B cell (primary cell): Measurements from ENCODE around the gene AP2S1. TPM values are rescaled to one million over a fixed set of nuclear protein-coding genes. Genes with fewer than 3 reads are reported as not detected.

Experiments
- ATAC-seq: fragments of 200-7000 bp; cut with Tn5 transposase; one replicate; pipeline ENCODE4 v1.10.0; 2021; ENCODE audit warnings: low read depth, mild to moderate bottlenecking, moderate number of reproducible peaks, moderate library complexity
- CTCF ChIA-PET: fragments of 350-600 bp; sonication (Branson Sonifier 250); formaldehyde crosslinking; loops from one replicate; lab custom pipeline; 2021; ENCODE audit warnings: antibody characterized with exemption, inconsistent platforms; lab: Charles Lee
- POLR2A ChIA-PET: fragments of 350-600 bp; sonication (Branson Sonifier 250); formaldehyde crosslinking; loops from one replicate; lab custom pipeline; 2021; ENCODE audit warnings: antibody characterized with exemption; lab: Charles Lee
- DNase-seq: peaks from one replicate; pipeline ENCODE4 v3.0.0; 2013
- H2AFZ ChIP-seq: 2 replicates; pipeline ENCODE4 v1.6.1; 2012; ENCODE audit warnings: mild to moderate bottlenecking, low read depth, low read length; ENCODE audit not compliant: insufficient read depth, poor library complexity, severe bottlenecking
- H3K27ac ChIP-seq, 2 donors: 1 replicate in 1 of 2; 2 replicates in 1 of 2; pipeline ENCODE4 v1.5.1; 2012 to 2013; ENCODE audit warnings: low read length in 2 of 2, mild to moderate bottlenecking in 2 of 2, moderate library complexity in 1 of 2
- H3K27me3 ChIP-seq, 4 experiments: fragments of 200-600 bp in 1 of 4; sonication (generic) in 1 of 4; replicated peaks in 1 of 4; 1 replicate in 2 of 4; 2 replicates in 2 of 4; pipeline versions ENCODE4 v1.6.1 to v1.7.0; 2013 to 2016; ENCODE audit warnings: low read length in 3 of 4, mild to moderate bottlenecking in 2 of 4, mixed read lengths in 1 of 4, moderate library complexity in 1 of 4; ENCODE audit not compliant: insufficient read depth in 4 of 4, control insufficient read depth in 3 of 4; ENCODE audit errors: control extremely low read depth in 1 of 4
- H3K36me3 ChIP-seq, 2 experiments: replicated peaks in 1 of 2; 1 replicate in 1 of 2; 2 replicates in 1 of 2; pipeline versions ENCODE4 v1.6.1 to v1.7.1; 2013; ENCODE audit warnings: low read length in 1 of 2; ENCODE audit not compliant: insufficient read depth in 2 of 2, control insufficient read depth in 1 of 2; ENCODE audit errors: control extremely low read depth in 1 of 2, extremely low read depth in 1 of 2
- H3K4me1 ChIP-seq, 2 donors: fragments of 200-600 bp in 1 of 2; sonication (generic) in 1 of 2; 1 replicate in 1 of 2; 2 replicates in 1 of 2; pipeline versions ENCODE4 v1.5.1 to v1.6.1; 2013 to 2017; ENCODE audit warnings: low read length in 2 of 2; ENCODE audit not compliant: control insufficient read depth in 2 of 2, insufficient read depth in 2 of 2
- H3K4me2 ChIP-seq: replicated peaks from 2 replicates; pipeline ENCODE3; 2012; ENCODE audit warnings: mild to moderate bottlenecking, low read depth, low read length; ENCODE audit not compliant: poor library complexity, severe bottlenecking
- H3K4me3 ChIP-seq, 5 experiments: fragments of 200-600 bp in 1 of 5; sonication (generic) in 1 of 5; 1 replicate in 3 of 5; 2 replicates in 2 of 5; pipeline versions ENCODE4 v1.5.1 to v1.7.0; 2011 to 2016; ENCODE audit warnings: low read length in 4 of 5, mild to moderate bottlenecking in 4 of 5, low read depth in 2 of 5, control low read depth in 1 of 5, moderate library complexity in 1 of 5; ENCODE audit not compliant: insufficient read depth in 1 of 5; ENCODE audit errors: control extremely low read depth in 1 of 5, extremely low read depth in 1 of 5
- H3K79me2 ChIP-seq: fragments of 200-600 bp; sonication (generic); one replicate; pipeline ENCODE4 v1.6.0; 2016; ENCODE audit warnings: low read length; ENCODE audit not compliant: control insufficient read depth, insufficient read depth
- H3K9ac ChIP-seq: fragments of 200-600 bp; sonication (generic); 2 replicates; pipeline ENCODE4 v1.6.1; 2017; ENCODE audit warnings: mild to moderate bottlenecking, low read length, moderate library complexity
- H3K9me3 ChIP-seq, 3 donors: one replicate each; pipeline versions ENCODE4 v1.6.1 to v1.7.1; 2013; ENCODE audit warnings: low read length in 2 of 3; ENCODE audit not compliant: control insufficient read depth in 2 of 3, insufficient read depth in 1 of 3; ENCODE audit errors: control extremely low read depth in 1 of 3
- H4K20me1 ChIP-seq: 2 replicates; pipeline ENCODE4 v1.6.0; 2012; ENCODE audit warnings: mild to moderate bottlenecking, low read length; ENCODE audit not compliant: insufficient read depth, control insufficient read depth, poor library complexity, severe bottlenecking
- H3K27ac Mint-ChIP-seq: one replicate; pipeline ENCODE4 v1.8.0; 2021; ENCODE audit warnings: mixed read lengths
- H3K27me3 Mint-ChIP-seq: one replicate; pipeline ENCODE4 v1.8.0; 2021; ENCODE audit warnings: mixed read lengths
- H3K4me1 Mint-ChIP-seq: one replicate; pipeline ENCODE4 v1.8.0; 2021; ENCODE audit warnings: mixed read lengths
- H3K4me3 Mint-ChIP-seq: one replicate; pipeline ENCODE4 v1.8.0; 2021; ENCODE audit warnings: mixed read lengths
- H3K9me3 Mint-ChIP-seq: one replicate; pipeline ENCODE4 v1.8.0; 2022; ENCODE audit warnings: mixed read lengths; ENCODE audit not compliant: insufficient read depth
- EZH2 ChIP-seq: IDR thresholded peaks from 2 replicates; pipeline ENCODE4 v1.6.1; 2012; ENCODE audit warnings: borderline replicate concordance, low read depth, mild to moderate bottlenecking, moderate library complexity, low read length; ENCODE audit not compliant: insufficient read depth, poor library complexity, severe bottlenecking
- WGBS: methylation state at CpG from one replicate; pipeline ENCODE4 v1.1.5; 2013; ENCODE audit warnings: missing lambda C conversion rate; ENCODE audit not compliant: insufficient coverage; 5-methylcytosine and 5-hydroxymethylcytosine counted together
- intact Hi-C: fragments of 100-400 bp; cut with micrococcal nuclease; formaldehyde crosslinking; loops from one replicate; pipeline ENCODE4 v1.10.0; 2022
- polyA plus RNA-seq: library from polyadenylated mRNA; depleted of rRNA; stranded (reverse); fragments of >200 nt; gene quantifications from 2 replicates; pipeline ENCODE4 v1.2.3, GENCODE V29; 2012
- total RNA-seq, 2 donors: library from RNA; stranded (reverse); fragments of 120-200 nt in 1 of 2; gene quantifications; 1 replicate in 1 of 2; 2 replicates in 1 of 2; pipeline versions ENCODE4 v1.2.3 to v1.2.4, GENCODE V29; 2013 to 2022
- TF ChIP-seq, protein P1 (sequence below): fragments of 200-600 bp; IDR thresholded peaks from one replicate; pipeline ENCODE4 v1.8.0; 2022; ENCODE audit warnings: antibody characterized with exemption, mild to moderate bottlenecking

AP2S1 gene
- total and polyA plus RNA-seq, 2 donors (not counting 1 experiment from before 2014, with no cell fraction given), result 47.2 to 51.3 TPM

DNA sequence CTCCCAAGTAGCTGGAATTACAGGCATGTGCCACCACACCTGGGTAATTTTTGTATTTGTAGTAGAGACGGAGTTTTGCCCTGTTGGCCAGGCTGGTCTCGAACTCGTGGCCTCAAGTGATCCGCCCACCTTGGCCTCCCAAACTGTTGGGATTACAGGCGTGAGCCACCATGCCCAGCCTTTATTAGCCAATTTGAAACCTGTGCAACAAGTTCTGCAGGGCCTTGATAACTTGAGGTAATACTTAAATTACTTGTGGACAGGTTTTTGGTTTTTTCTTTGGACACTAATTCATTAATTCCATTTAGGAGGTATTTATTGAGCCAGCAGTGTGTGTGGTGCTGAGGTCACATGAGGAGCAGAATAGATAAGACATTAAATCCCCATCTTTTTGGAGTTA lies 49.7 kb upstream of the AP2S1 start:
- POLR2A ChIA-PET, result no interaction called here
- Histone ChIP-seq H3K36me3 (no peaks in the 10 kb centered on the region), H3K27ac (no peak overlapping the region), H3K79me2 (peaks cover 100% of the 10 kb centered on the region), H3K4me1 (peaks cover 11 to 12% of the 10 kb centered on the region in 2 donors), H4K20me1 (peaks cover 76% of the 10 kb centered on the region), H2AFZ (no peak overlapping the region), H3K4me3 (no peak overlapping the region), H3K9me3 (no peaks in the 10 kb centered on the region), H3K27me3 (no peaks in the 10 kb centered on the region), H3K4me2 (no peak overlapping the region), H3K9ac (no peak overlapping the region)
- no peak for ATAC-seq
- Mint-ChIP-seq H3K9me3 (no peaks in the 10 kb centered on the region), H3K4me1 (peaks cover 49% of the 10 kb centered on the region), H3K27me3 (no peaks in the 10 kb centered on the region), H3K4me3 (no peak overlapping the region), H3K27ac (no peak overlapping the region)
- TF ChIP-seq, protein P1, sequence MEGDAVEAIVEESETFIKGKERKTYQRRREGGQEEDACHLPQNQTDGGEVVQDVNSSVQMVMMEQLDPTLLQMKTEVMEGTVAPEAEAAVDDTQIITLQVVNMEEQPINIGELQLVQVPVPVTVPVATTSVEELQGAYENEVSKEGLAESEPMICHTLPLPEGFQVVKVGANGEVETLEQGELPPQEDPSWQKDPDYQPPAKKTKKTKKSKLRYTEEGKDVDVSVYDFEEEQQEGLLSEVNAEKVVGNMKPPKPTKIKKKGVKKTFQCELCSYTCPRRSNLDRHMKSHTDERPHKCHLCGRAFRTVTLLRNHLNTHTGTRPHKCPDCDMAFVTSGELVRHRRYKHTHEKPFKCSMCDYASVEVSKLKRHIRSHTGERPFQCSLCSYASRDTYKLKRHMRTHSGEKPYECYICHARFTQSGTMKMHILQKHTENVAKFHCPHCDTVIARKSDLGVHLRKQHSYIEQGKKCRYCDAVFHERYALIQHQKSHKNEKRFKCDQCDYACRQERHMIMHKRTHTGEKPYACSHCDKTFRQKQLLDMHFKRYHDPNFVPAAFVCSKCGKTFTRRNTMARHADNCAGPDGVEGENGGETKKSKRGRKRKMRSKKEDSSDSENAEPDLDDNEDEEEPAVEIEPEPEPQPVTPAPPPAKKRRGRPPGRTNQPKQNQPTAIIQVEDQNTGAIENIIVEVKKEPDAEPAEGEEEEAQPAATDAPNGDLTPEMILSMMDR, result no peak
- no peak for TF ChIP-seq EZH2
- intact Hi-C loops, result no loop called here
- no peak for DNase-seq
- 97% methylated on average over 5 of the region's 5 CpGs for WGBS
- CTCF ChIA-PET, result interaction anchor here (1.9 kb wide), 1 partner anchor 10 kb away, joined by 6 read pairs; no protein-coding TSS in a partner anchor

DNA sequence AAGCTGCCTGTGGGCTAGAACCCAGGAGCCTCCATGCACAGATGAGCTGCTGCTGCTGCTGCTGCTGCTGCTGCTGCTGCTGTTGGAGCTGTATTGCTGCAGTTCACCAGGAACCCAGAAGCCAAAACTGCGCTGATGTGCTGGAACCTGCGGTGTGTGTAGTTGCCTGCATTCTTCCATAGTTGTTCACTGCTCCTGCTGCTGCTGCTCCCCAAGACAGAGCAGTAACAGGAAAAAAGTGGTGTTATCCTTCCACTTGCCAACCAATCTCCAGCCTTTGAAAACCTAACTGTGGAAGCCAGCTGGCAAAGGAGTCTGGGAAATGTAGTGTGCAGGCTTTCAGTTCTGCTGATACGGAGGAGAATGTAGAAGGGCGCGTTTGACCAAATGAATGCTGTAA lies 48.1 kb upstream of the AP2S1 start:
- intact Hi-C loops, result no loop called here
- Histone ChIP-seq H3K27ac (no peak overlapping the region), H3K27me3 (no peaks in the 10 kb centered on the region), H3K4me2 (no peak overlapping the region), H3K4me3 (no peak overlapping the region), H4K20me1 (peaks cover 68% of the 10 kb centered on the region), H3K36me3 (no peaks in the 10 kb centered on the region), H3K79me2 (peaks cover 98% of the 10 kb centered on the region), H3K9me3 (no peaks in the 10 kb centered on the region), H3K4me1 (peaks cover 11 to 12% of the 10 kb centered on the region in 2 donors), H3K9ac (no peak overlapping the region), H2AFZ (no peak overlapping the region)
- Mint-ChIP-seq H3K27ac (no peak overlapping the region), H3K27me3 (no peaks in the 10 kb centered on the region), H3K4me1 (peaks cover 47% of the 10 kb centered on the region), H3K9me3 (no peaks in the 10 kb centered on the region), H3K4me3 (no peak overlapping the region)
- no peak for TF ChIP-seq EZH2
- TF ChIP-seq, protein P1, result no peak
- ATAC-seq, result no peak
- ChIA-PET CTCF (interaction anchor here (0.6 to 1.9 kb wide), 3 partner anchors 8 to 890 kb away, joined by 3 to 6 read pairs (median 3); no protein-coding TSS in a partner anchor), POLR2A (no interaction called here)
- DNase-seq, result no peak
- WGBS, result 100% methylated on average over 5 of the region's 5 CpGs
